Smooth muscle cell (in vitro differentiated cells): ENCODE measurements around the gene ING1. TPM values are rescaled to one million over a fixed set of nuclear protein-coding genes. Genes with fewer than 3 reads are reported as not detected.

ENCODE experiments used
- DNase-seq: peaks from one replicate; lab custom pipeline; 2025; ENCODE audit not compliant: unreplicated experiment; lab: John Stamatoyannopoulos, UW
- H2AFZ ChIP-seq: fragments of 200-600 bp; sonication (generic); 2 replicates; pipeline ENCODE4 v1.6.0; 2016; ENCODE audit warnings: antibody characterized with exemption, low read depth, mild to moderate bottlenecking
- H3F3A ChIP-seq: fragments of 200-600 bp; sonication (generic); 2 replicates; pipeline ENCODE4 v1.6.0; 2017; ENCODE audit warnings: antibody characterized with exemption, low read depth
- H3K27ac ChIP-seq: fragments of 200-600 bp; sonication (generic); 2 replicates; pipeline ENCODE4 v1.5.1; 2016; ENCODE audit warnings: low read depth, mild to moderate bottlenecking
- H3K27me3 ChIP-seq: fragments of 200-600 bp; sonication (generic); 2 replicates; pipeline ENCODE4 v1.6.1; 2016; ENCODE audit warnings: low read depth, mild to moderate bottlenecking
- H3K36me3 ChIP-seq: fragments of 200-600 bp; sonication (generic); 2 replicates; pipeline ENCODE4 v1.5.1; 2016; ENCODE audit warnings: low read depth
- H3K4me1 ChIP-seq: fragments of 200-600 bp; sonication (generic); 2 replicates; pipeline ENCODE4 v1.5.1; 2016; ENCODE audit warnings: low read depth
- H3K4me2 ChIP-seq: fragments of 200-600 bp; sonication (generic); 2 replicates; pipeline ENCODE4 v1.6.0; 2016; ENCODE audit warnings: mild to moderate bottlenecking
- H3K4me3 ChIP-seq: fragments of 200-600 bp; sonication (generic); 2 replicates; pipeline ENCODE4 v1.5.1; 2016; ENCODE audit warnings: mild to moderate bottlenecking
- H3K79me2 ChIP-seq: fragments of 200-600 bp; sonication (generic); 2 replicates; pipeline ENCODE4 v1.6.0; 2016; ENCODE audit warnings: low read depth, mild to moderate bottlenecking
- H3K9ac ChIP-seq: fragments of 200-600 bp; sonication (generic); 2 replicates; pipeline ENCODE4 v1.6.0; 2016; ENCODE audit warnings: low read depth
- H3K9me3 ChIP-seq: fragments of 200-600 bp; sonication (generic); replicated peaks from 2 replicates; pipeline ENCODE4 v1.5.1; 2016; ENCODE audit warnings: low read depth
- H4K20me1 ChIP-seq: fragments of 200-600 bp; sonication (generic); 2 replicates; pipeline ENCODE4 v1.6.0; 2016; ENCODE audit warnings: low read depth
- CTCF ChIP-seq: fragments of 200-600 bp; sonication (generic); IDR thresholded peaks from 2 replicates; pipeline ENCODE4 v1.5.1; 2017; ENCODE audit warnings: borderline replicate concordance, mild to moderate bottlenecking, antibody characterized with exemption; ENCODE audit not compliant: insufficient read depth, poor library complexity, severe bottlenecking
- WGBS: methylation state at CpG from one replicate; pipeline ENCODE4 v1.1.7; 2016; ENCODE audit warnings: low lambda C conversion rate; 5-methylcytosine and 5-hydroxymethylcytosine counted together
- polyA plus RNA-seq: library from polyadenylated mRNA; unstranded; fragments of >200 nt; fragmentation: Nextera tagmentation; extraction: Ambion mirVana; gene quantifications from 2 replicates; pipeline ENCODE4 v1.2.1, GENCODE V29; 2016
- total RNA-seq: library from RNA; depleted of rRNA; stranded (reverse); fragments of >200 nt; gene quantifications from 2 replicates; pipeline ENCODE4 v1.2.3, GENCODE V29; 2014

ING1 gene
- total and polyA plus RNA-seq, 2 experiments from 2014 or later, result 13.8 to 29.3 TPM

- H3F3A ChIP-seq, result peaks cover 16% of the 10 kb centered on the region
- TF ChIP-seq CTCF, result peak; percentile 24
- peaks cover 3% of the 10 kb centered on the region for H3K36me3 ChIP-seq
- H3K4me2 ChIP-seq, result peak overlapping the region; percentile 95
- H3K79me2 ChIP-seq, result peaks cover 63% of the 10 kb centered on the region
- peak overlapping the region; percentile 95 for H3K4me3 ChIP-seq
- peaks cover 49% of the 10 kb centered on the region for H4K20me1 ChIP-seq
- peak overlapping the region; percentile 87 for H3K9ac ChIP-seq
- peak; percentile 85 for DNase-seq
- no peaks in the 10 kb centered on the region for H3K9me3 ChIP-seq
- peaks cover 25% of the 10 kb centered on the region for H3K4me1 ChIP-seq
- no peaks in the 10 kb centered on the region for H3K27me3 ChIP-seq
- H2AFZ ChIP-seq, result peak overlapping the region; percentile 11
- peak overlapping the region; percentile 67 for H3K27ac ChIP-seq
- under 1% methylated on average over 74 of the region's 74 CpGs for WGBS
Observed at GRCh38 chr13:110715395-110716246, 2.1 kb downstream of the ING1 start.

GRCh38 chr13:110716247-110716515 is 2.7 kb downstream of the ING1 start:
- no peak for DNase-seq
- peak overlapping the region; percentile 11 for H2AFZ ChIP-seq
- 1% methylated on average over 12 of the region's 12 CpGs for WGBS

GRCh38 chr13:110719036-110719710 is 5.7 kb downstream of the ING1 start:
- Histone ChIP-seq H3K27ac (no peak overlapping the region), H3K9ac (no peak overlapping the region), H3K9me3 (no peaks in the 10 kb centered on the region), H3F3A (peaks cover 6% of the 10 kb centered on the region), H2AFZ (no peak overlapping the region), H3K27me3 (no peaks in the 10 kb centered on the region), H3K4me3 (no peak overlapping the region), H3K36me3 (peaks cover 3% of the 10 kb centered on the region), H3K4me1 (peaks cover 21% of the 10 kb centered on the region), H3K4me2 (no peak overlapping the region), H4K20me1 (peaks cover 81% of the 10 kb centered on the region), H3K79me2 (peaks cover 78% of the 10 kb centered on the region)
- 96% methylated on average over 46 of the region's 61 CpGs for WGBS
- TF ChIP-seq CTCF, result no peak
- DNase-seq, result no peak

More at GRCh38 chr13:110716247-110716515, 2.7 kb downstream of the ING1 start:
- Histone ChIP-seq H3K79me2 (peaks cover 63% of the 10 kb centered on the region), H3K4me1 (peaks cover 25% of the 10 kb centered on the region), H3K27me3 (no peaks in the 10 kb centered on the region), H3K27ac (peak overlapping the region; percentile 67), H3K9me3 (no peaks in the 10 kb centered on the region), H3K9ac (peak overlapping the region; percentile 87), H3K4me2 (peak overlapping the region; percentile 94), H3F3A (peaks cover 10% of the 10 kb centered on the region), H3K4me3 (peak overlapping the region; percentile 89), H3K36me3 (peaks cover 3% of the 10 kb centered on the region), H4K20me1 (peaks cover 54% of the 10 kb centered on the region)
- TF ChIP-seq CTCF, result no peak
